H7 (cell line): ENCODE measurements around the gene SERINC5. TPM values are rescaled to one million over a fixed set of nuclear protein-coding genes. Genes with fewer than 3 reads are reported as not detected.
"Not testable (repeated sequence)": the region's sequence is repeated elsewhere in the genome, so short reads cannot be mapped to it uniquely, and the experiment has no call there.

Source experiments
- DNase-seq: peaks from one replicate; pipeline ENCODE4 v3.0.0; 2012
- H3K27me3 ChIP-seq: 2 replicates; pipeline ENCODE4 v1.6.0; 2011; ENCODE audit warnings: mild to moderate bottlenecking, low read length; ENCODE audit not compliant: control insufficient read depth, insufficient read depth
- H3K36me3 ChIP-seq: replicated peaks from 2 replicates; pipeline ENCODE4 v1.5.1; 2011; ENCODE audit warnings: low read length; ENCODE audit not compliant: control insufficient read depth, insufficient read depth
- H3K4me3 ChIP-seq: 2 replicates; pipeline ENCODE4 v1.5.1; 2011; ENCODE audit warnings: low read depth, mild to moderate bottlenecking, control low read depth, low read length, moderate library complexity; ENCODE audit not compliant: insufficient read depth
- total RNA-seq: library from RNA; depleted of rRNA; stranded (reverse); fragments of >200 nt; shearing (Covaris generic); gene quantifications from 2 replicates; pipeline ENCODE4 v1.2.3, GENCODE V29; 2014

The SERINC5 gene
- total RNA-seq, 1 experiment from 2014 or later = 40.7 TPM

DNA sequence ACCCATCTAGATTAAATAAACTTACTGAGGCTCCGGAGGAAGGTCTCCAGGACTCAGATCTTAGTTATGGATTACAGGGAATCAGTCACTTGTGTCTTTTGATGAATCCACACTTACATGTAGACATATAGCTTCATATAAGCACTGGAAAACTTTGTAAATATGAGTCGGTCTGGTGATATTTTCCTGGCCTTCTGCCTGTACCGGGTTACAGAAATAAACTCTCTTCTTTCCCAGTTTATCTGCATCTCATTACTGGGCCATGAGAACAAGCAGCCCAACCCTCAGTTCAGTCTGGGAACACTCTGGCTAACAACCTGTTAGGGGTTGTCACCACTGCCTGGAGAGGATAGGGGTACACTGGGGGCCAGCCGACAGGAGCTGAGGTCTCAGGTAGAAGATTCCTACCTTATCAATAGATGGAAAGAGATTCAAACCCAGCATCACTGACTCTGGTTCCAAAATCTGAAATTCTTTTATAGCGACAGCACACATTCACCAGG, 161.6 kb downstream of the SERINC5 start:
- no peaks in the 10 kb centered on the region for H3K36me3 ChIP-seq
- H3K4me3 ChIP-seq = no peak overlapping the region
- DNase-seq = no peak
- H3K27me3 ChIP-seq = no peaks in the 10 kb centered on the region

DNA sequence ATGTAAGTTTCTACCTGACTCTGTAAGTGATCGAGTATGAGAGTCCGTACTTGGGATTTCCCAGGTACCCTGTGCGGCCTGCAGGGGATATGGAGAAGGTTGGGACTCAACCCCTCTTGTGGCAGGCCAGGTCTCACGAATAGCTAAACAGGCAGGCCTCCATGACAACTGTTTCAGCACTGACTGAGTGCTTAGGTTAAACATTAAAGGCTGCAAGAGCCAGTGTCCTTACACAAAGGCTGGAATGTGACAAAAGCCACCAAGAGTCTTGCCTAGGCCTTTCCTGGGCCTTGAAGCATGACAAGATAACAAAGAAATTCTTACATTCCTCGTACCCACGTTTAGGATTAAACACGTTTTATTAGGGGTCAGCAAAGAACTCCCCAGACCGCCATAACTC, 162.1 kb downstream of the SERINC5 start:
- no peaks in the 10 kb centered on the region for H3K27me3 ChIP-seq
- H3K36me3 ChIP-seq = no peaks in the 10 kb centered on the region
- DNase-seq = peak; percentile 38
- no peak overlapping the region for H3K4me3 ChIP-seq

DNA sequence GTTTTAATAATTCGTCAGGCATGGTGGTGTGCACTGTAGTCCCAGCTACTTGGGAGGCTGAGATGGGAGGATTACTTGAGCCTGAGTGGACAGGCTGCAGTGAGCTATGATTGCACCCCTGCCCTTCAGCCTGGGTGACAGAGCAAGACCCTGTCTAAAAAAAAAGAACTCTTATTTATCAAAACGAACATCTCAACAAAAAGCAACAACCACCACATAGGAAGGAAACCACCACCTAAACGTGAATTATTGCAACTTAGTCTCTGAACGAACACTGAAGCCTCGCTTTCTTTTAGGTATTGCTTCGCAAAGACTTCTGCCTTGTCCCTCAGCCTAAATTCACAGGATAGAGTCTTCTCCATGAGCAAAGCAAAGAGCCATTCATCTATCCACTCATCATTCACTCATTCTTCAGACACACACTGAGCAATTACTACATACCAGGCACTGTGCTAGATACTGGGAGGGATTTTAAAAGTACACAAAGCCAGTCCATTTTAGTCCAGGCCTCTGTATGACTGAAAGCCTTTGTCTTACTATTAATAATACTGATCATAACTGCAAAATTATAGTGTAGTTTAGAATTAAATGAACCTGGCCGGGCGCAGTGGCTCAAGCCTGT, 163.3 kb downstream of the SERINC5 start:
- no peak overlapping the region for H3K4me3 ChIP-seq
- H3K36me3 ChIP-seq = no peaks in the 10 kb centered on the region
- DNase-seq = no peak
- no peaks in the 10 kb centered on the region for H3K27me3 ChIP-seq

DNA sequence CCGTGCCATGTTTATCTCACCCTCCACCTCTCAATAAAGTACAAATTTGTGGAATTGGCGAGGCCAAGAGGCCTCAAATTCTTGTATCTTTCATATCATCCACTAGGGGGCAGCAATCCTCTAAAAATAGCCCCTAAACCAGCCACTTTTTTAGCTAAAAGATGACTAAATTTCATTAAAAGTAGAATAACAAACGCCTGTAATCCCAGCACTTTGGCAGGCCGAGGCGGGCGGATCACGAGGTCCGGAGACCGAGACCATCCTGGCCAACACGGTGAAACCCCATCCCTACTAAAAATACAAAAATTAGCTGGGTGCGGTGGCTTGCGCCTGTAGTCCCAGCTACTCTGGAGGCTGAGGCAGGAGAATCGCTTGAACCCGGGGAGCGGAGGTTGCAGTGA, 164.1 kb downstream of the SERINC5 start:
- not testable (repeated sequence) for H3K4me3 ChIP-seq, H3K36me3 ChIP-seq, H3K27me3 ChIP-seq
- DNase-seq = peak; percentile 78

DNA sequence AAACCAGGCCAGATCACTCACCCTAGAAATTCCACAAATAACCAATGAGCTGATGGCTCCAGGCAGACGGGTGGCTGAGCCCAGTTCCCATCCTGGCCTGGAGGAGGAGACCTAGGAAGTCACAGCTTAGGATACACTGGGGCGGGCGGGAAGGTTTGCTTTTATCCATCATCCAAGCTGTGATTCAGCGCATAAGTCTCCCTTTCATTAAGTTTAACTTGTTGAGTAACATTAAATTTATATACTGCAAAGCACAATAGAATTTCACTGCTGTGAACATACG, 165.0 kb downstream of the SERINC5 start:
- no peak overlapping the region for H3K4me3 ChIP-seq
- H3K36me3 ChIP-seq = no peaks in the 10 kb centered on the region
- no peaks in the 10 kb centered on the region for H3K27me3 ChIP-seq
- DNase-seq = peak; percentile 50

DNA sequence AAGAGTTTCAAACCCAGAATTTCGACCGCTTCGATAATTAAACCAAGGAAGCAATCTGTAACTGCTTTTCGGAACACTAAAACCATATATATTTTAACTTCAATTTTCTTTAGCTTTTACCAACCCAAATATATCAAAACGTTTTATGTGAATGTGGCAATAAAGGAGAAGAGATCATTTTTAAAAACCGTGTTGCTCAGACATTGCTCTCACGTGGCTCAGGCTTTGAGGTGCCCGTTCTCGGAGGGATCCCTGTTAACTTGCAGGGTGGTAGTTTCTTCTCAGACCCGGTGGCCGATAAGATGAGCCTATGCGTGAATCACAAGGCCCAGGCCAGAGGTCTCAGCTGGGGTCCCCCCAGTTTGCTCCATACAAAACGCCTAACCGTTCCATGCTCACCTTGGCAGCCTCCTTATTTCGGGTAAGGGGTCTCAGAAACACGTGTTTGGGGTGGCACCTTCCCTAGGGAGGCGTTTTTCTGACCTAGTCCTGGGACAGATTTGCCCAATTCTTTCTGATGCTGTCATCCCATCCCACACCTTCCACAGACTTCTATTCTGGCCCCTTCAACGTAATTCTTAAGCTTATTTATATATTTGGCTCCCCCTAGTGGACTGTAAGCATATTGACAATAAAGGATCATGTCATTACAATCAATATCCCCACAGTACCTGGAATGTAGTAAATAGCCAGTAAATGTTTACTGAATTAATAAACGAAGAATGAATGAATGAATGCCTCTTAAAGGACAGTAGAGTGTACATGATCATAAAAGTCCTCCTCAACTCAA, 172.6 kb downstream of the SERINC5 start:
- H3K27me3 ChIP-seq = no peaks in the 10 kb centered on the region
- DNase-seq = peak; percentile 78
- H3K36me3 ChIP-seq = no peaks in the 10 kb centered on the region
- H3K4me3 ChIP-seq = no peak overlapping the region

DNA sequence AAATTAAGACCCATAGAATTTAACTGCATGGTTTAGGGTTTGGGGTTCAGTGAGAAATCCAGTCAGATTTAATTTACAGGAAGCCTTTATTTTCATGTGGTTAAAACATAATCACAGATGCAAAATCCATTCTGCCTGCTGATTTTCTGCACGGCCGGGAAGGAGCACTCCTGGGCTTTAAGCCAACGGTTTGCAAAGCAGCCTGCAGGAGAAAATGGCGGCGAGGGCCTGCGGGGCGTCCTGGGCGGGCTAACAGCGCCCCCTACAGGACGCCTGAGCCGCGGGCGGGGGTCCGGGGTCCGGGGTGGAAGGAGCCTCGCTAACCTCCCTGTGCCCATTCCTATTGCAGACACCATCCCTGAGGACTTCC, 173.1 kb downstream of the SERINC5 start:
- peak; percentile 96 for DNase-seq
- H3K27me3 ChIP-seq = no peaks in the 10 kb centered on the region
- no peak overlapping the region for H3K4me3 ChIP-seq
- H3K36me3 ChIP-seq = no peaks in the 10 kb centered on the region

DNA sequence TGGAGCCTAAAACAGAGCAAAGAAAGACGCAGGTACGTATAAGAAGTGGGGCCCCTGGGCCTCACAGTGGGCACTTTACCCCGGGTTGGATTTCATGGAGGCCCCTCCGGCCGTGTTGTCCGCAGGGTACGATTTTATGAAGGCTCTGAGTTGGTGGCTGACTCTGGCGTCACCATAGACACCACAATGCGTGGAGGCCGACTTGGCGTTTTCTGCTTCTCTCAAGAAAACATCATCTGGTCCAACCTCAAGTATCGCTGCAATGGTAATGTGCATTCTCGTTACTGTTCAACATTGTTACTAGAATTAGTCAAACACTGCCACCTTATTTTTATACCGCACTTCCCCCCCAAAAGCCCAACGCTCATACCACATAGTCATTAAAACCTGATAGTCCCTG, 173.6 kb downstream of the SERINC5 start:
- H3K36me3 ChIP-seq = no peaks in the 10 kb centered on the region
- H3K4me3 ChIP-seq = no peak overlapping the region
- H3K27me3 ChIP-seq = no peaks in the 10 kb centered on the region
- DNase-seq = no peak

DNA sequence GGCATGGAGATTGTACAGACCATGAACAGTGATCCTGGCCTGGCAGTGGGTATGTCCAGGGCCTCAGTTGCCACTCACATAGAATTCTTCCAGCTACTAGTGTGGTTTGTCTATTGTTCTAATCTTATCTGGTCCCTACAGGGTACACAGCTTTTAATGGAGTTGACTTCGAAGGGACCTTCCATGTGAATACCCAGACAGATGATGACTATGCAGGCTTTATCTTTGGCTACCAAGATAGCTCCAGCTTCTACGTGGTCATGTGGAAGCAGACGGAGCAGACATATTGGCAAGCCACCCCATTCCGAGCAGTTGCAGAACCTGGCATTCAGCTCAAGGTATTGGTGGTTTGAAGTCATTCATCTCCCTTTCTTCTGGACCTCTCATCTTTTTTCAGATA, 176.9 kb downstream of the SERINC5 start:
- DNase-seq = no peak
- Histone ChIP-seq H3K36me3 (no peaks in the 10 kb centered on the region), H3K27me3 (no peaks in the 10 kb centered on the region), H3K4me3 (no peak overlapping the region)

DNA sequence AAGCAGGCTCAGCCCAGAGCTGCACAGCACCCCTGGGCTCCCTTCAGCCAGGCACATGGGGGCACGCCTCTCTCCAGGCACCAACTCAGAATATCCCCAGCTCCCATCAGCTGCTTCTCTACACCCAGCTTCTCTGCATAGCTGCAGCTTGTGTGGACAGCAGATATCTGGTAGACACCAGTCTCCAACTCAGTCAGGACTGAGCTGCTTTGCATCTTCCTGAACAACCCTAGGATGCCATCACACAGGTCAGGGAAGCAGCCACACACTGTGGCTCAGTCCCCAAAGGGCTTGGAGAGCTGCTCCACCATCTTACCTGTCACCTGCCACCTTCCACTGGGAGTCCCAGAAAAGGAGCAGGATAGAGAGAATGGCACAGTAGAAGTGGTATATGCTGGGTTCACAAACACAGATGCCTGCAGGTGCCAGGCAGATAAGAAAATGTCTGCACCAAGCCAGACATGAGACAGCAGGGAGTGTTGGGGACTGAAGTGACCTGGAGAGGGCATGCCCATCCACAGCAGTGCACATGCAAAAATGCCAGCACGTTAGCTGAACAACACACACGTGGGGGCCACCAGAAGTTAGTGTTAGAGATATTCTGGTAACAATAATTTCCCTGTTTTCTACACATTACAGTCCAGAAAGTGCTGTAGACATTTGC, 178.7 kb downstream of the SERINC5 start:
- no peak for DNase-seq
- Histone ChIP-seq H3K4me3 (no peak overlapping the region), H3K36me3 (no peaks in the 10 kb centered on the region; the same call in 1 of the 2 replicates), H3K27me3 (no peaks in the 10 kb centered on the region)

DNA sequence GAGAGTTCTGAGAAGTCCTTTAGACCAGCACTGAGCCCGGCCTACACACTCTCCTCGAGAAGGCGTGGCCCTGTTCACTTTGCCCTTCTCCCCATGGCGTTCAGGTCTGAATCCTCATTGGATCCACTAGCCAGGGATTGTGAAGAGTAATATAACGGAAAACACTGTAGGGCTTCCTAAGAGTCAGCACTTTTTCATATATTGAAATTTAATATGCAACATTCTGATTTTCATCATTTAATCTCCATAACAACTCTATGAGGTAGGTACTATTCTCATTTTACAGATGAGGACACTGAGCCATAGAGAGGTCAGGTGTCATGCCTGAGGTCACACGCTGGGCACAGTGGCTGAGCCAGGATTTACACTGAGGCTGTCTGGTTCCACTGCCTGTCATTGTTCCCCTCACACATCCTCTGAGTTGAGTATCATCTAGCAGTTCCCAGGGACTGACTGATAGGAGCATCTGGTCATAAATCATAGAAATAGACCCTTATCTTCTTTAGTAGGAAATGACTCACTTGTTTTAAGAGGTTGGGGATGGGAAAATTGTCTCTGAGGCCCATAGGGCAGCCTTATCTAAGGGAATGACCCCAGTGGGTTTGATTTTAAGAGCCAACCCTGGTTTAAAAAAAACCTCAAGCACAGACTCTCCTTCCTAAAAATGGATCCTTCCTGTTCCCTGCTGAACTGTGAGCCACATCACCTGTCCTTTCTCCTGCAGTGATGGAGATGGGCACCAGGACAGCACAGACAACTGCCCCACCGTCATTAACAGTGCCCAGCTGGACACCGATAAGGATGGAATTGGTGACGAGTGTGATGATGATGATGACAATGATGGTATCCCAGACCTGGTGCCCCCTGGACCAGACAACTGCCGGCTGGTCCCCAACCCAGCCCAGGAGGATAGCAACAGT, 179.5 kb downstream of the SERINC5 start:
- H3K27me3 ChIP-seq = no peaks in the 10 kb centered on the region
- no peaks in the 10 kb centered on the region; the same call in 1 of the 2 replicates for H3K36me3 ChIP-seq
- H3K4me3 ChIP-seq = no peak overlapping the region
- DNase-seq = no peak

DNA sequence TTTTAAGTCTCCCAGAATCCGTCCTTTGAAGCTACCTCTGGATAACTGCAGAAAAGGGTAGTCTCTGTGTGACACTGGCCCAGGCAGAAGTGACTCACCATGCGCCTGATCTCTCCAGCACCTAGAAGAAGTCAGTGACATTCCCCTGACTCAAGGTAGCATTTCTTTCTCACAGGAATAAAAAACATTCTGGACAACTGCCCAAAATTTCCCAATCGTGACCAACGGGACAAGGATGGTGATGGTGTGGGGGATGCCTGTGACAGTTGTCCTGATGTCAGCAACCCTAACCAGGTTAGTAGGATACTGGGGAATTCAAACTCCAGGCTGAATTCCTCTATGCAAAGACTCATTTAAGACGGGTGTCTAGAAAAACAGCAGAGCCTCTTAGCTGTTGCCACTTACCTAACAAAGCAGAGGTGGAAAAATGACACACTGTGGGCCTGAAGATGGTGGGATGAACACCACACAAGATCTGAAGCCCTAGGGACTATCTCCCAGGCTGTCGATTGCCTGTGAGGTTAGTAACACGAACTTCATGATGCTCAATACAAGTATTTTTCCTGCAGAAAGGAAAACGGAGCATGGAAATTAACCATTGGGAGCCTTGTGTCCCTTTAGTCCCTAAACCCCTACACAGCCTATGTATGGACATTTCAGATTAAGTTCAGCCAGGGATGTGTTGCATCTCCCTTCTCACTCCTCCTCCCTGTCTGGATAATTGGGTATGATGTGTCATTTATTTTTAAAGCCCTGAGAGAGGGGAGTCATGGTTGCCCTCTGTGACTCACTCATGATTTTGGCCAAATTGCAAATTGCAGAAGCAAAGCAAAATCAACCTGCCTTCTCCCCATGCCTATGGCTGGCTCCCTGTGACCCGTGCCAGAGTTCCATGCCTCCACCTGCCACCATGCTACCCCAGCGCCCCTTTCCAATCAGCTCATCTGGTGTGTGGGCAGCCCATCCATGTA, 183.5 kb downstream of the SERINC5 start:
- Histone ChIP-seq H3K4me3 (no peak overlapping the region), H3K27me3 (no peaks in the 10 kb centered on the region), H3K36me3 (no peaks in the 10 kb centered on the region; the same call in 1 of the 2 replicates)
- no peak for DNase-seq

DNA sequence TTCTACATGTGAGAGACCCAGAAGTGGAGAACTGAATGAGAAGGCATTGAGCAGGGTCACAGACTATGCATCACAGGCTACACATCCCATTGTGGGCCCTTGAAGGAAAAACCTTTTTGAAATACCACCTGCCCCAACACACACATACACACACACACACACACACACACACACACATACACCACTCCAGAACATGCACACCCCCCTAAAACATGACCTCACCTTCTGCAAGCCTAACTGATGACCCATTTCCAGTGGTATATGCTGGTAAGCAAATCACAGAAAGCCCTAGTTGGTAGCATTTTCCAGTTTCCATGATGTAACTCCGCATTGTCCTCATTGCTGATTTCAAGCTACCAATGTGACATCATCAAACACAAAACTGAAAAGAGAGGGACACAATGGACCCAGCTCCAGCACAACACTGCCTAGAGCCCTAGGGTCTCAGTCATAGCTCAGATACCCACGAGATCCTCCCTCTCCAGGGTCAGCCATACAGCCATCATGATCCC, 184.3 kb downstream of the SERINC5 start:
- no peak for DNase-seq
- Histone ChIP-seq H3K36me3 (no peaks in the 10 kb centered on the region; the same call in 1 of the 2 replicates), H3K27me3 (no peaks in the 10 kb centered on the region), H3K4me3 (no peak overlapping the region)
